Amniotic epithelial cell (primary cell): Measurements from ENCODE around the gene LGALS4.
"Not testable (repeated sequence)": the region's sequence is repeated elsewhere in the genome, so short reads cannot be mapped to it uniquely, and the experiment has no call there.

Source experiments
- DNase-seq: peaks from one replicate; pipeline ENCODE4 v3.0.0-alpha.2; 2010; ENCODE audit warnings: low read depth

The LGALS4 gene

GRCh38 chr19:38842439-38843174, 29.9 kb upstream of the LGALS4 start:
- no peak for DNase-seq

- DNase-seq: no peak
Measured at GRCh38 chr19:38841787-38842438, 29.2 kb upstream of the LGALS4 start.

DNA sequence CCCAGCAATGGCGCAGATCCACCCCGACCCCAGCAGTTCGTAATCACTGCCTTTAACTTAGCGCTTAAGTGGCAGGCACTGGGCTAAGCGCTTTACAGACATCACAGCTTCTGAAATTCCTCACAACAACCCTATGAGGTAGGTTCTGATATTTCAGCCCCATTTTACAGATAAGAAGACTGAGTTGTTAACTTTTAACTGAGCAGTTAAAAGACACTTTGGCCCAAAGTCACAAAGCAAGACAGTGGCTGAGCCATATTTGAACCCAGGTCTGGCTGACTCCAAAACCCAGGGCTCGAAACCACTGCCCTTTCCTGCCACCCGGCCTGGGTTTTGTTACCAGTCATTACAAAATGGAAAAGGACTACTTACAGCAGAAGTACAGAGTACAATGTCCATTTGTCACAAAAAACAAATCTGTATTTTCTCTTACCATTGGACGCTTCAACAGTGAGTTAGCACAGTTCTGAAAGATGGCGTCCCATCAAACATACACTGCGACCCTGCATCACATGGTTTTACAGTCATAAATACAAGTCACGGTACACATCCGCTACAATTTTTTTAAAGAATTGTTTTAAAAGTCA, 28.5 kb upstream of the LGALS4 start:
- no peak for DNase-seq

- no peak for DNase-seq
Measured at GRCh38 chr19:38840583-38840968, 27.8 kb upstream of the LGALS4 start.

DNA sequence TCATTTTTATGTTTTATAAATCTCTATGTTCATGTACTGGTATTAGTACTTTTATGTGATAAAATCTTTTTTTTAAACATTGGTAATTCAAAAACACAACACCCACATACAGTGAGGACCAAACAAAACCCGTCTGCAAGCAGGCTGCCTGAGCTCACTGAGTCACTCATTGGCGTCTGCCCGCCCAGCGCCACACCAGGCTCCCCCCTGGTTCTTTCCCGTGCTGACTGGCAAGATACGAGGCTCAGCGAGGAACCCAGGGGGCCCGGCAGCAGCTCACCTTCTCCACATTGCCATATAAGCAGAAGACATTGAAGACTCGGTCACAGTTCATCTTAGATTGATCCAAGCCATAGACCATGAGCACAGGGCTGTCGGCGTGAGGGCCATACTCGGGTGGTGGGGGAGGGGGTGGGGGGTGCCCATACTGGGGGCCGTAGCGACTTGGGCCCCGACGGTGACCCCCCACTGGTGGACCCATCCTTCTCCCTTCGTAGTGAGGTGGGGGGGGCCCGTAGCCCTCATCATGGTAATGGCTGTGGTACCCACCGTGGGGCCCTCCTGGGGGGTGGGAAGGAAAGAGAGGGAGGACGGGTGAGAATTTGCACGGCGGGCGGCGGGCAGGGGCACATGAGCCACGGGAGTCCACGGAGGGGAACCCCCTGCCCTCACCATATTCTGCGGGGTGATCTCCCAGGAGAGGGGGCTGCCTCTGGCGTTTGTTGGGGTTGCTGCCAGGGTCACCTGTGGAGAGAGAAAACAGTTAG, 27.3 kb upstream of the LGALS4 start:
- DNase-seq: no peak

GRCh38 chr19:38838986-38839761, 26.4 kb upstream of the LGALS4 start:
- no peak for DNase-seq

DNA sequence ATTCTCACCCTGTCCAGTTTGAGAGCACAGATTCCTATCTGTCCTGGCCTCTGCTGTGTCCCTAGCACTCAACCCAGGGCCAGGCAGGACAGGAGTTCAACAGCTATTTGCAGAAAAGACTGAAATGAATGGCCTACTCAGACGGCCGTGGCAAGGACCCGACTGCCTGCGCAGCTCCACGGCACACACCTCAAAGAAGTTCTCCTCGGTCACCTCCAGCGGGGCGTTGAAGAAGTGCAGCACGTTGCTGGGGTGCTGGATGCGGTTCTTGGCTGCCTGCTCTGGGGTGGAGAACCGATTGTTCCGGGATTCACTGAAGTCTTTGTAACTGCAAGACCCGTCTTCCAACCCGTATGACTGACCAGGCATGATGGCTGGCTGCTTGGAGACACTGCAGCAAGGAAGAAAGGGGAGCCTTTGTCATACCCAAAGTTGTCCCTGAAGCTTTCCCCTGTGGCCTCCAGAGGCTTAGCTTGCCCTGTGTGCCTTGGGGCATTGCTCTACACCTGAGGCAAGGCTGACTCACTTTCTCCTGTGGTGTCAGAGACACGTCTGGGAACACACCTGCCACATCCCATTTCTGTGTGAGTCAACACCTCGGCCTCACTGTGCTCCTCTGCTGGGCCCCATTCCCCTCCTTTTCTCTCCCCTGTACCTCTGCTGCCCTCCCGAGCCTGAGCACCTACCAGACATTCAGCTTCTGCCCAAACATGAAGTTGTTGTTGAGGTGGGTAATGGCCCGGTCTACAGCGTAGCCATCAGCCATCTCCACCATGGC, 25.7 kb upstream of the LGALS4 start:
- DNase-seq: no peak

GRCh38 chr19:38837656-38838121, 24.9 kb upstream of the LGALS4 start:
- no peak for DNase-seq

DNA sequence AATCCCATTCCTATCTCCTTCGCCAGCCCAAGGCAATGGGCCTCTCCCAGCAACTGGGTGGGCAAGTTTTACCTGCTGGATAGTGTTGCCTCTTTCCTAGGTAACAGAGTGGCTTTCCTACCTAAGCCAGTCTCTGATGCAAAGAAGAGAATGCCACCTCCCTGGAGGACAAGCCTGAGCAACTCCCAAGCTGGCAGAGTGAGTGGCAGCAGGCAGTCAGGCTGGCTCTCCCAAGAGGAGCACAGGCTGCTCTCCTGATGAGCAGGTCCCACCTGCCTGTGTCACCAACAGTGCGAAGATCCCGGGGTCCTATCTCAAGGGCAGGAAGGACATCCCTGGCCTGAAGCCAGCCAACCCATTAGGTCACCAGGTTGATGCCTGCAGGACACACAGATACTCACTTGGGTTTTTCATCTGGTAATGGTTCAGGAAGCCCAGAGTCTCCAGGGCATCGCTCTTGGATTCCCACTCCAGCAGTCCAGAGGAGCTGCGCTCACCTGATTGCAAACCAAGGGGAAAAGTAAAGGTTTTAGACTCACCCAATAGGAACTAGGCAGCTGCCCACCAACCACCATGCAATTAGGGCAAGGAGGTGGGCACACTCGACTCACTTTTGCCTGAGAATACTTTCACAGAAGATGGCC, 24.4 kb upstream of the LGALS4 start:
- no peak for DNase-seq

DNA sequence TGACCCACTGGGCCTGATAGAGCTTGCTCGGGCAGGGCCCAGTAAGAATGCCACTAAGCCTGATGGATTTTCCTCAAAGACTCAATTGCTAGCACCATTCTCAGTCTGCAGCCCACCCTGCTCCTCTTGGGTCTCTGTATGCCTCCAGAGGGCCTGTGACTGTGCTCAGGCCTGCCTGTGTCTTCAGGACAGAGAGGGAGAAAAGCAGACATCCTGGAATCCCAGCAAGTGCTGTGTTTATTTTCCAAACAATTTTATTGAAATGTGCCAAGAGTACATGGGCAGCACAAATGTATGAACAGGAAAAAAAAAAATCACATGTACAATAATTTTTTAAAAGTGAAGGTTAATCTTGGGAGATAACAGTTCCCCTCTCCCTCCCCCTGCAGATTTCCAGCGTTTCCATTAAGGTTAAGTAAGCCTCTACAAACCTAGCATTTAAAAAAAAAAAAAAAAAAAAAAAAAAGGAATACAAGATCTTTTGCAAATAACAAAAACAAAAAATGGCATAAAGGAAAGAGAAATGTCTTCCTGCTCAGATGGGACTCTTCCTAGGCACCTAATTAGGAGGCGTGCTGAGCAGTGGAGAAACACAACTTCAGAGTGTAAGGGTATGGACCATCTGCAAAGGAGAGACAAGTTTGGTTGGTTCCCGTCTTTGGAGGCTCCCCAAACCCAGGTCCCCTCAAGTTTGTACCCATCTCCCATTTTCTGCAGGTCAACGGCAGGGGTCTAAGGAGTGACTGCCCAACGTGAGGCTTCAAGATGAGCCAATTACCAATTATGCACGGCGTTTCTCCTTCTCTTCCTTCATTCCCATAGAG, 23.6 kb upstream of the LGALS4 start:
- no peak for DNase-seq

GRCh38 chr19:38834590-38834989, 21.8 kb upstream of the LGALS4 start:
- no peak for DNase-seq

- no peak for DNase-seq
Measured at GRCh38 chr19:38834104-38834490, 21.4 kb upstream of the LGALS4 start.

DNA sequence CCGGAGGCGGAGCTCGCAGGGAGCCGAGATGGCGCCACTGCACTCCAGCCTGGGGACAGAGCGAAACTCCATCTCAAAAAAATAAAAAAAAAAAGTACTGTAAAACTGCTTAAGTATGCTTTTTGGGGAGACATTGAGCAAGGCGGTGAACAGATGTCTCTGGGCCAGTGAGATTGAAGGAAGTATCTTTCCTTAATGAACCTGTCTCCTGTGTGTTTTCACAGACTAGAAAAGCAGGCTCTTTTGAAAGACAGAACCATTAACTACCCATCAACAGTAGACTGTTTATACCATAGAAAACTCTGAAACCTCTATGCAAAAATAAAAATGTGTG, 20.3 kb upstream of the LGALS4 start:
- DNase-seq: no peak

- DNase-seq: peak; percentile 99
Measured at GRCh38 chr19:38831142-38831605, 18.4 kb upstream of the LGALS4 start.

DNA sequence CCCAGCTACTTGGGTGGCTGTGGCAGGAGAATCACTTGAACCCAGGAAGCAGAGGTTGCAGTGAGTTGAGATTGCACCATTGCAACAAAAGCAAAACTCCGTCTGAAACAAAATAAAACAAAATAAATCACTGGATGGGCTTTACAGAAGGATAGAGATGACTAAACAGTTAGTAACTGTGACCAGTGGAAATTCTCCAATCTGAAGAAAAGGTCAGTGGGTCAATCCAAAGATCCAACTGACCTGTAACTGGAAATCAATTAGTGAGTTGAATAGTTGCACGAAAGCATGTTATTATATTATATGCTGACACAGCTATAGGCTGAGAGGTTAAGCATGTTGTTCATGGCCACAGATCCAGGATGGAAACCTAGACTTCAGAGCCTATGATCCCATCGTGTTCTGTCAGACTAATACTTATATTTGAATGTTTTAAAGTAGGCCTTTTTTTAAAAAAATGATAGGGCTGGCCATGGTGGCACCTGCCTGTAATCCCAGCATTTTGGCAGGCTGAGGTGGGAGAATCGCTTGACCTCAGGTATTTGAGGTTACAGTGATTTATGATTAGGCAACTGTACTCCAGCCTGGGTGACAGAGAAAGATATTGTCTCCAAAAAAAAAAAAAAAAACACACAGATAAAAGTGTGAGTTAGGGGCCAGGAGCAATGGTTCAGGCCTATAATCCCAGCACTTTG, 17.4 kb upstream of the LGALS4 start:
- peak; percentile 71 for DNase-seq

DNA sequence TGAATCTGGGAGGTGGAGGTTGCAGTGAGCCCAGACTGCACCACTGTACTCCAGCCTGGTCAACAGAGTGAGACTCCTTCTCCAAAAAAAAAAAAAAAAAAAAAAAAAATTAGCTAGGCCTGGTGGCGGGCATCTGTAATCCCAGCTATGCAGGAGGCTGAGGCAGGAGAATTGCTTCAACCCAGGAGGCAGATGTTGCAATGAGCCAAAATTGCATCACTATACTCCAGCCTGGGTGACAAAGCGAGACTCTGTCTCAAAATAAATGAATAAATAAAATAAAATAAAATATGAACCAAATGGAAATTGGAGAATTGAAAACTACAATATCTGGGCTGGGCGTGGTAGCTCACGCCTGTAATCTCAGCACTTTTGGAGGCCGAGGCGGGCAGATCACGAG, 16.5 kb upstream of the LGALS4 start:
- DNase-seq: peak; percentile 82

DNA sequence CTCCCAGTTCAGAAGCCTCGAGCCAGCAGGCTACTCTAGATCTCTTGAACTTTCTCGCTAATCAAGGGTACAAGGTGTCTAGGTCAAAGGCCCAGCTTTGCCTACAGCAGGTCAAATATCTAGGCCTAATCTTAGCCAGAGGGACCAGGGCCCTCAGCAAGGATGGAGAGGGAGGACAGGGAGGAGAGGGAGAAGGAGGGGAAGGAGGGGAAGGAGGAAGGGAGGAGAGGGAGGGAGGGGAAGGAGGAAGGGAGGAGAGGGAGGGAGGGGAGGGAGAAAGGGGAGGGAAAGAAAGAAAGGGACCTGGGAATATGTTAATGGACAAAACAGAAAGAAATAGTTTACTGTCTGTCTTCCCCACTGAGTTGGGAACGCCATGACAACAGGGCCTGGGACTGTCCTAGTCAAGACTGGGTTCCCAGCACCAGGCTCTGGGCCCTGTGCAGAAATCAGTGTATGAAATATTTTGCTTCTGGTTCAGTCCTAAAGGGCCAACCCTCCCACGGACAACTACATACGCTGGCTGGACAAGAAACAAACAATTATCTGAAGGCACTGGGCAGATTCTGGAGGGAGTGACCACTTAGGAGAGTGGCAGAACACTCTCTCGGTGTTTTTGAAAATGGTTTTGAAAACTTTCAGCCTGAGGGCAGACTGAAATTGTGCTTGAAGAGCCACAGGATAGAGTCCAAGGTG, 14.3 kb upstream of the LGALS4 start:
- no peak for DNase-seq

GRCh38 chr19:38825936-38826335, 13.2 kb upstream of the LGALS4 start:
- DNase-seq: not testable (repeated sequence)
